Common myeloid progenitor, CD34-positive (primary cell): Measurements from ENCODE around the gene ANO1.
A peak's percentile ranks its signal among the peaks of the same experiment; 100 is the strongest.

Experiments used
- CTCF ChIA-PET: fragments of 350-600 bp; sonication (Branson Sonifier 250); formaldehyde crosslinking; loops from one replicate; lab custom pipeline; 2021; ENCODE audit warnings: antibody characterized with exemption; lab: Charles Lee
- POLR2A ChIA-PET: fragments of 350-600 bp; sonication (Branson Sonifier 250); formaldehyde crosslinking; loops from one replicate; lab custom pipeline; 2021; ENCODE audit warnings: antibody characterized with exemption; lab: Charles Lee
- DNase-seq, 3 donors: peaks; one replicate each; pipeline versions ENCODE4 v3.0.0 to v3.0.0-alpha.2; 2013
- H3K27ac ChIP-seq, 2 experiments: 1 replicate in 1 of 2; 2 replicates in 1 of 2; pipeline ENCODE4 v1.7.0; 2013; ENCODE audit warnings: inconsistent platforms in 2 of 2, low read length in 2 of 2, mild to moderate bottlenecking in 2 of 2, low read depth in 1 of 2, moderate library complexity in 1 of 2; ENCODE audit not compliant: severe bottlenecking in 2 of 2, insufficient read depth in 1 of 2, poor library complexity in 1 of 2
- H3K27me3 ChIP-seq, 5 experiments: replicated peaks in 2 of 5; 1 replicate in 3 of 5; 2 replicates in 2 of 5; pipeline versions ENCODE4 v1.6.1 to v1.7.0; 2013; ENCODE audit warnings: low read length in 4 of 5, mild to moderate bottlenecking in 2 of 5, moderate library complexity in 2 of 5, inconsistent platforms in 1 of 5; ENCODE audit not compliant: insufficient read depth in 5 of 5, control insufficient read depth in 4 of 5
- H3K36me3 ChIP-seq, 4 experiments: 1 replicate in 2 of 4; 2 replicates in 2 of 4; pipeline versions ENCODE4 v1.6.1 to v1.7.0; 2013; ENCODE audit warnings: low read length in 3 of 4, control low read depth in 1 of 4, mild to moderate bottlenecking in 1 of 4; ENCODE audit not compliant: control insufficient read depth in 4 of 4, insufficient read depth in 4 of 4
- H3K4me1 ChIP-seq, 4 experiments: 1 replicate in 3 of 4; 2 replicates in 1 of 4; pipeline versions ENCODE4 v1.6.1 to v1.7.1; 2013; ENCODE audit warnings: low read length in 3 of 4, mild to moderate bottlenecking in 3 of 4, control low read depth in 1 of 4, inconsistent platforms in 1 of 4, moderate library complexity in 1 of 4; ENCODE audit not compliant: control insufficient read depth in 4 of 4, insufficient read depth in 4 of 4; ENCODE audit errors: control extremely low read depth in 1 of 4
- H3K4me3 ChIP-seq, 7 experiments: 1 replicate in 4 of 7; 2 replicates in 3 of 7; pipeline versions ENCODE4 v1.5.1 to v1.7.0; 2013; ENCODE audit warnings: mild to moderate bottlenecking in 7 of 7, low read length in 6 of 7, moderate library complexity in 6 of 7, inconsistent platforms in 2 of 7, low read depth in 2 of 7, control low read depth in 1 of 7; ENCODE audit not compliant: insufficient read depth in 4 of 7, control insufficient read depth in 1 of 7; ENCODE audit errors: extremely low read depth in 1 of 7
- H3K9me3 ChIP-seq, 5 experiments: 1 replicate in 4 of 5; 2 replicates in 1 of 5; pipeline versions ENCODE4 v1.6.1 to v1.7.1; 2013; ENCODE audit warnings: low read length in 4 of 5, mild to moderate bottlenecking in 2 of 5, inconsistent platforms in 1 of 5, low read depth in 1 of 5, moderate library complexity in 1 of 5; ENCODE audit not compliant: control insufficient read depth in 4 of 5, insufficient read depth in 2 of 5; ENCODE audit errors: control extremely low read depth in 1 of 5
- WGBS: methylation state at CpG from one replicate; pipeline ENCODE4 v1.1.5; 2013; ENCODE audit not compliant: insufficient coverage; 5-methylcytosine and 5-hydroxymethylcytosine counted together

Gene ANO1

DNA sequence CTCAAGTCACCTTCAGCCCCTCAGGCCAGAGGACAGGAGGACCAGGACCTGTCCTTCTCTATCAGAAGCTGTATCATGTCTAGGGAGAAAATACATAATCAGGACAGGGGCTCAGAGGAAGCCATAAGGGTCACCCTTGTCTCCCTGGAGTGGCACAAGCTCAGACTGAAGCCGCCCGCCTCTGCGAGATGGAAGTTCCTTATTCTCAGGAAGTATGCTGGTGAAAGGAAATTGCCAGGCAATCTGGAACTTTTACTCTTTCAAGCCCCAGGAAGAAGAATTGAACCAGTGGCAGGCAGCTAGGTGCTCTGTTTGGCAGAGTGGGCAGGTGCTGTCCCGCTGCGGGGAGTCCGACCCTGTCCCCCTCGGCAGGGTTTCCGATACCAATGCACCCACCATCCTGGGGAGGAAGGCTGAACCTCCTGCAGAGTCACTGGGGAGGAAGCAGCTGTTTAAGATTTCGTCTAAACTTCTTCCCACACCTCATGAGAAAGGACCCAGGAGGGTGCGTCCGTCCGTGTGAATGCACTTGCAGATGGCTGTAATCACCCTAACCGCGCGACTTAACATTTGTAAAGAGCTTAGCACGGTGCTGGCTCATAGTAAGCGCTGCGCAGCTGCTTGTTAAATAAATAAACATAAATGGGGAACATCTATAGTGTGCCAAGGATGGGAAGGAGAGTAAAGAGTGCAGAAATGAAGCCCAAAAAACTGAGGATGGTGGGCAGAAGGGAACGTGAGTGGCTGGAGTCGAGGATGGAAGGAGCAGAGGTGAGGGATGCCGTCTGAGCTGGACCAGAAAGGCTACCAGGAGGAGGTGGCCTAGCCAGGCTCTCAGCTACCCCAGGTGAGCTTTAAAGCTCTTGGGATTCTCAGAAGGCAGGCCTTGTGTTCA lies 5.0 kb upstream of the ANO1 start:
- CTCF ChIA-PET, result interaction anchor here (0.8 to 1.1 kb wide), 2 partner anchors 9 to 18 kb away, joined by 3 read pairs; no protein-coding TSS in a partner anchor
- Histone ChIP-seq H3K4me3 (no peak overlapping the region), H3K4me1 (peaks cover 0 to 25% (median 11%) of the 10 kb centered on the region in 4 experiments), H3K9me3 (no peaks in the 10 kb centered on the region), H3K27ac (no peak overlapping the region), H3K27me3 (peaks cover 2 to 96% (median 45%) of the 10 kb centered on the region in 5 experiments), H3K36me3 (no peaks in the 10 kb centered on the region)
- WGBS, result 3% methylated on average over 18 of the region's 21 CpGs
- POLR2A ChIA-PET, result no interaction called here
- peak; percentile 40 to 90 (median 84) for DNase-seq

DNA sequence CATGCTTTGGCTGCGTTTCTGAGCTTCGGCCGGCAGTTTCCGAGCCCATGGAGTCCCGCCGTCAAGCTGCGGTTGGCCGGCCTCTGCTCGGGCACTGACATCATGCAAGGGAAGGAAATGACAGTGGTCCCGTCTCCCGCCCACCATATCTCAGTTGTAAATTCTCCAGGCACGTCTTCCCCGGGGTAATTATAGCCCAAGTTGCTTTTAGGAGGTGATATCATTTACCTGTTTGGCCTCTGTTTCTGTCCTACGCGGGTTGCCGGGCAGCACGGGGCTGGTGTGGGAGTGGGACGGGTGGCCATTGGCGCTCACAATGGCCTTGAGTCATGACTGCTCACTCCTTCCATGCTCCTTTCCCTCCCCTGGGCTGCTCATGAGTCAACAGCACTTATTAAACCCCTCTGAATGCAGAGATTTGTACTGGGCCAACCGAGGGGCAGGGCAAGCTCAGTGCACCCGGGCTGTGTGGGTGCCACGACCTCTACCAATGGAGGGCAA lies 4.2 kb upstream of the ANO1 start:
- 35% methylated on average over 11 of the region's 22 CpGs for WGBS
- ChIA-PET CTCF (interaction anchor here (1.1 kb wide), 1 partner anchor 17 kb away, joined by 3 read pairs; no protein-coding TSS in a partner anchor), POLR2A (no interaction called here)
- H3K27me3 ChIP-seq, result peaks cover 0 to 95% (median 42%) of the 10 kb centered on the region in 5 experiments
- peaks cover 0 to 29% (median 11%) of the 10 kb centered on the region in 4 experiments for H3K4me1 ChIP-seq
- DNase-seq, result peak; percentile 17 to 40 (median 32)
- H3K27ac ChIP-seq, result no peak overlapping the region
- no peaks in the 10 kb centered on the region for H3K9me3 ChIP-seq
- no peak overlapping the region for H3K4me3 ChIP-seq
- no peaks in the 10 kb centered on the region for H3K36me3 ChIP-seq

DNA sequence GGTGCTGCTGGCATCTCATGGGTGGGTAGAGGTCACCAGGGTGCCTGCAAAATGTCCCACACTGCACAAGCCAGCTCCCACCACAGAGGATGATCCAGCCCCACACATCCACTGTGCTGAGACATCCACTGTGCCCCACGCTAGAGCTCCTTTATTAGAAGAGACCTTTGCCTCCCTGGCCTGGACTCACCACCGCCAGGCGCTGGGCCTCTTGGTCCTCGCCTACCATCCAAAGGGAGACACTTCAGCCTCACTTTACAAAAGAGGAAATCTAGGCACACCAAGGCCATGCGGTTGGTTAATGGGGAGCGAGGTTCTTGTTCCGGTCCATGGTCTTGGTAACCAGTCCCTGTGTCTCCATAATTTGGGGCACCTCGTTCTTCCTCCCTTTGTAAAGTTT lies 3.4 kb upstream of the ANO1 start:
- Histone ChIP-seq H3K36me3 (no peaks in the 10 kb centered on the region), H3K4me3 (no peak overlapping the region), H3K9me3 (no peaks in the 10 kb centered on the region), H3K27me3 (peaks cover 0 to 95% (median 38%) of the 10 kb centered on the region in 5 experiments), H3K4me1 (peaks cover 0 to 29% (median 11%) of the 10 kb centered on the region in 4 experiments), H3K27ac (no peak overlapping the region)
- ChIA-PET CTCF (no interaction called here), POLR2A (no interaction called here)
- no peak for DNase-seq
- 95% methylated on average over 8 of the region's 8 CpGs for WGBS

DNA sequence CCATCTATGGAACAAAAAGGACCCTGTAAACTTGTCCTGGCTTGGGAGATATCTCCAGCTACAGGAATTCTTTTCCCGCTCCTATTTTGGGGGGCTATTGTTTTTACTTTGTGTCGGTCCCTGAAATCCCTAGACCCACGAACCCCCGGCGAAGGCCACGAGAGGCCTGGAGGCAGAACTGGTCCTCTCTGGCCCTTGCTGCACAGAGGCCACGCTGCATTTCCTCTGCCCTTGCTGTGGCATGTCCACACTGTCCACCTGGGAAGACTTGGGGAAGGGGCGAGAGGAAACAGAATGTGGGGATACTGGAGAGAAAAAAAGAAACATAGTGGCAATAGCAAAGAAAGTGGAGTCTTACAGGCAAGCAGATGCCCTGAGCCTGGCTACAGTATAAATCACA lies 2.3 kb upstream of the ANO1 start:
- Histone ChIP-seq H3K4me1 (peaks cover 0 to 29% (median 11%) of the 10 kb centered on the region in 4 experiments), H3K27ac (no peak overlapping the region), H3K9me3 (no peaks in the 10 kb centered on the region), H3K27me3 (peaks cover 0 to 95% (median 45%) of the 10 kb centered on the region in 5 experiments), H3K36me3 (no peaks in the 10 kb centered on the region), H3K4me3 (no peak overlapping the region)
- ChIA-PET POLR2A (no interaction called here), CTCF (no interaction called here)
- no peak for DNase-seq
- WGBS, result 100% methylated on average over 5 of the region's 8 CpGs

DNA sequence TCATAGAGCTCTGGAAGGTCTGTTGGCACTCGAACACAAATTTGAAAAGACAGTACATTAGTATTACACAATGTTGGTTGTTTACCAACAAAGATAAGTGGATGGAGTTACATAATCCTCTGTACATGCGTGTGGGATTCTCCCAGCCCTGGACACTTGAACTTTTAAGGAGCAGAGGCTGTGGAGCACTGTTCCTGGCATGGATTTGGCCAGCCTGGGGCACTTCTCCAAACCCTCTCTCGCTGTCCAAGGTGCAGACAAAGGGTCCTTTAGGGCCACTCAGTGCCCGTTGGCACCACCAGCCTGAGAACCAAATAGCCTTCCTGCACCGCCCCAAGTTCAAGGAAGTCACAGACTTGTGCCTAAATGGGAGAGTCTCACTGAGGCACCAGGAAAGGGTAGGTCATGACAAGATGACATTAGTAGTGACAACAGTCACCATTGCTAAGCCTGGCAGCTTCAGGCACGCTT lies 1.6 kb upstream of the ANO1 start:
- Histone ChIP-seq H3K27me3 (peaks cover 0 to 96% (median 45%) of the 10 kb centered on the region in 5 experiments), H3K36me3 (no peaks in the 10 kb centered on the region), H3K4me3 (no peak overlapping the region), H3K4me1 (peaks cover 0 to 29% (median 11%) of the 10 kb centered on the region in 4 experiments), H3K9me3 (no peaks in the 10 kb centered on the region), H3K27ac (no peak overlapping the region)
- WGBS, result 93% methylated on average over 5 of the region's 6 CpGs
- CTCF ChIA-PET, result no interaction called here
- DNase-seq, result no peak
- POLR2A ChIA-PET, result no interaction called here

DNA sequence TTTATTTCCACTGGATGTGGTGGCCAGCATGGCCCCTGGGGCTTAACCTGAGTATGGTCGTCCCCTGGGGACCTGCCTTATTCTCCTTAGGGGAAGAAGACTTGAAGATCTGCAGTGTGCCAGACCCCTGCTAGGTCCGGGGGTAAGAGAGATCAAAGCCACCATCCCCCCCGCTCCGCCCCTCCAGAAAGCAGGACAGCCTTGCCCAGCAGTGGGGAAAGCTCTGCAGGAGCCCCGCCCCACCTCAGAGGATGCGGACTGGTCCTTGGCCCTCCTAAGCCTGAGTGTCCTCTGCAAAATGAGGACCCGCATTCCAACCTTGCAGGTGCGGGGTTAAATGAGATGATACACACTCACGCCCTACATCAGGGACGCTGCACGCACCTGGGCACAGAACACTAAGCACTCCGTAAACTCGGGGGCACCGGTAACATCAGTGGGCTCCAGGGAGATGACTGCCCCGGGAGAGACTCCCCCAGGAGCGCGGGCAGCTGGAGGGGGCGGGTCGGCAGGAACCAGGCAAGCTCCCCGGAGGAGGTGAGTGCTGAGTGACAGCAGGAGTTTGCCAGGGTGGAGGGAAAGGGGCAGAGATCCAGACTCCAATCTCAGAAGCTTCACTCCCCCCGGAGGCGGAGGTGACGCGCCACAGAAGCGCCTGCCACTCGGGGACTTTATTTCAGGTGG lies 564 bp upstream of the ANO1 start:
- CTCF ChIA-PET, result no interaction called here
- H3K36me3 ChIP-seq, result no peaks in the 10 kb centered on the region
- H3K9me3 ChIP-seq, result no peaks in the 10 kb centered on the region
- H3K4me3 ChIP-seq, result no peak overlapping the region
- 13% methylated on average over 22 of the region's 26 CpGs for WGBS
- DNase-seq, result no peak
- peaks cover 0 to 25% (median 11%) of the 10 kb centered on the region in 4 experiments for H3K4me1 ChIP-seq
- H3K27me3 ChIP-seq, result peaks cover 3 to 97% (median 49%) of the 10 kb centered on the region in 5 experiments
- POLR2A ChIA-PET, result no interaction called here
- H3K27ac ChIP-seq, result no peak overlapping the region
